ENCODE data around the gene MOSPD2. TPM values are rescaled to one million over a fixed set of nuclear protein-coding genes. Genes with fewer than 3 reads are reported as not detected.

The MOSPD2 gene
- total RNA-seq, 2 experiments from 2014 or later, result 9.1 to 9.6 TPM

DNA sequence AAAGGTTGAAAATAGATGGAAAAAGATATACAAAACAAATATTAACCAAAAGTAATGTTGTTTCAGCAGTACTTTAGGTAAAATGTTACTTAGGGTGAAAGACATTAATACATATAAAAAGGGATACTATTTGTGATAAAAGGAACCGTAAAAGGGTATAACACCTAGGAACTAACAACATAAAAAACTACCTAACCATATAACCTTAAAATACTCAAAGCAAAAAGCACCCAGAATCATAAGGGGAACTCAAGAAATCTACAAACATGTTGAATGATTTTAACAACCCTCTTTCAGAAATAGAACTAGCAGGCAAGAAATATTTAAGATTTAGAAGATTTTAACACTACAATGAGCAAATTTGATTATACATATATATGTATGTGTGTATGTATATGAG, 11.5 kb downstream of the MOSPD2 start:
- Mint-ChIP-seq H3K4me1 (peaks cover 19% of the 10 kb centered on the region), H3K27ac (no peak overlapping the region), H3K4me3 (no peak overlapping the region), H3K9me3 (no peaks in the 10 kb centered on the region), H3K36me3 (peaks cover 13% of the 10 kb centered on the region), H3K27me3 (no peaks in the 10 kb centered on the region)
- no peak for DNase-seq

DNA sequence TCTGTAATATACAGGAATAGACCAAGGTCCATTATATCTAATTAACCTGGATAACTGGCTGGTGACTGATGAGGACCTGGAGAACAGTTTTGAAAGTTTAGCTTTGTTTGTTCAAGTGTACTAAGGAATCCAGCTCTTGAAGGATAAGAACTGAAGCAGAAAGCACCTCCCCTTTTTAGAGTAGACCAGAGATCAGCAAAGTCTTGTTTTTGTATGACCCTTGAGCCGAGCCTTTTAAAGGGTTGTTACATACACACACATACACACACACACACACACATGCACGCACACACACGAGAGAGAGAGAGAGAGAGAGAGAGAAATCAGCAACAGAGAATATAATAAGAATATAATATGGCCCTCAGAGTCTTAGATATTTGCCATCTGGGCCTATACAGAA, 13.0 kb downstream of the MOSPD2 start:
- no peaks in the 10 kb centered on the region for H3K9me3 Mint-ChIP-seq

DNA sequence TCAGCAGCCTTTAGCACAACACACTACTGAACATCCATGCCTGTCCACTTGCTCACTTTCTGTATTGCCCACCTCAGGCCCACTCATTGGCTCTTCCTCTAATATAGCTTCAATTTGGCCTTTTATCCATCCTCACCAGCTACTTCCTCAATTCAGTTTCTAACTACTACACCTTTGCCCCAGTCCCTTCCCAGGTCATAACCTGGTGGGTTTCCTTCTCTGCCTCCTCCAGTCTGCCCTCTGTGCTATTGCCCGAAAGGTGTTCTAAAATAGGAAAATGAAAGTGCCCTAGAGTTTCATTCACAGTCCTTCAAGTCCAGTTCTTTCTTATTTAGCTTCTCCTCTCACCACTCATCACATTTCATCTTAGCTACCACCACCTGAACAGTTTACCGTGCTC, 23.1 kb downstream of the MOSPD2 start:
- Mint-ChIP-seq H3K27me3 (no peaks in the 10 kb centered on the region), H3K4me1 (peaks cover 6% of the 10 kb centered on the region), H3K36me3 (peaks cover 18% of the 10 kb centered on the region), H3K4me3 (no peak overlapping the region), H3K9me3 (no peaks in the 10 kb centered on the region), H3K27ac (no peak overlapping the region)
- DNase-seq, result no peak

More for the DNA sequence above, 13.0 kb downstream of the MOSPD2 start:
- H3K27me3 Mint-ChIP-seq, result no peaks in the 10 kb centered on the region
- no peak overlapping the region for H3K27ac Mint-ChIP-seq
- H3K36me3 Mint-ChIP-seq, result peaks cover 15% of the 10 kb centered on the region
- no peak overlapping the region for H3K4me3 Mint-ChIP-seq
- peaks cover 15% of the 10 kb centered on the region for H3K4me1 Mint-ChIP-seq
- no peak for DNase-seq

DNA sequence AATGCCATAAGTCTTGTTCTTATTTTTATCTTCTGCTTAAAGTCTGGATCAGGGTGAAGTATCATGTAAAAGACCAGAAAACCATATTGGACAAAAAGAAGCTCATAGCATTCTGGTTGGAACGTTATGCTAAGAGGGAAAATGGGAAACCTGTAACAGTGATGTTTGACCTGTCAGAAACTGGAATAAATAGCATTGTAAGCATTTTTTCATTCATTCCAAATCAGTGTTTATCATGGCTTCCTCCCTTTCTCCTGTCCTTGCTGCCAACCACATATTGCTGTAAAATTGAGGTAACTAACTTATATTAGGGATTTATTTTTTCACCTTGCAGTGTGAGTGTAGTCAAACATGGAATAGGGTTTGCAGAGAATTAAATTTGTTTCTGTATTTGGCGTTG, 23.8 kb downstream of the MOSPD2 start:
- Mint-ChIP-seq H3K36me3 (peaks cover 21% of the 10 kb centered on the region), H3K27me3 (no peaks in the 10 kb centered on the region), H3K4me1 (peaks cover 6% of the 10 kb centered on the region), H3K9me3 (no peaks in the 10 kb centered on the region), H3K27ac (no peak overlapping the region), H3K4me3 (no peak overlapping the region)
- no peak for DNase-seq

DNA sequence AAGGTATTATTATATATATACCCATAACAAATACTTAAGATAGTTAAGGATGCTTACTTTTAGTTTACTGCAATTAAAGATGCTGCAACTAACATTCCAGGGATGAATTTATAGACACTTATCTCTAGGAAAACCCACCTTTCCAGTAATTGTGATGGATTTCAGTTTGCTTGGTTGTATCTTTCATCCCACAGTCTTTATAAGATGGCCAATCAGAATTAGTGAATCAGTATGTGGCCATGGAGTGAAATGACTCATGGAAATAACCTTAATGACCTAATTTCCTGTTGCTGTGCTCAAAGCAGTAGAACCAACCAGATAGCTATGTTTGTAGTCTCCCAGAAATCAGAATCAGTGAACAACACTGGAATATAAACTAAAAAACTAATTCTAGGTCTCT, 26.4 kb downstream of the MOSPD2 start:
- Mint-ChIP-seq H3K4me1 (peaks cover 6% of the 10 kb centered on the region), H3K4me3 (no peak overlapping the region), H3K27me3 (no peaks in the 10 kb centered on the region), H3K36me3 (peaks cover 38% of the 10 kb centered on the region), H3K9me3 (peaks cover 5% of the 10 kb centered on the region), H3K27ac (peak overlapping the region; percentile 84)
- no peak for DNase-seq

DNA sequence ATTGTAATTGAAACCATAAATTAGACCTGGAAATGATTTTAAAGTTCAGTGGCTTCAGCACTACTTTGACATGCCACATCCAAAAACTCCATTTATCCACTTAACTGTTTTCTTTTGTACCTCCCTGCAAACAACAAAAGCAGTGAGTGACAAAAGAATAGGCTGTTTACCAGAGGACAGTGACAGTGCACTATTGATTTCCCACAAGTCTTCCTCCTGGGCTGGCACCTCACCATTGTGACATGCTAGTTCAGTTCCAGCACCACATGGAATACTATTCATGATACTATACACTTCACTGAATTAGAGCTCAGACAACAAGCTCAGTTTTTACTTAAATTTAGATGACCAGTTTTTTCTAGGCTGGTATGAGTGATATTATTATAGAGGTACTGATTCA, 29.3 kb downstream of the MOSPD2 start:
- no peak overlapping the region for H3K4me3 Mint-ChIP-seq
- DNase-seq, result no peak

DNA sequence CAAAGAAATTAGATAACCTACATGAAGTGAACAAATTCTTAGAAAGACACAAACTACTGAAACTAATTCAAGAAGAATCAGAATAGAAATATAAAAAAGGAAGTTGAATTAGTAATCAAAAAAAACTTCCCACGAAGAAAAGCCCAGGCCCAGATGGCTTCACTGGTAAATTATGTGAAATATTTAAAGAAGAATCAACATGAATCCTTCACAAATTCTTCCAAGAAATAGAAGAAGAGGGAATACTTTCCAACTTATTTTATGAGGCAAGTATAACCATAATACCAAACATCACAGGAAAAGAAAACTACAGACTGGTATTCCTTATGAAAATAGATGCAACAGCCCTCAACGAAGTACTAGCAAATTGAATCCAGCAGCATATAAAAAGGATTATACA, 30.7 kb downstream of the MOSPD2 start:
- Mint-ChIP-seq H3K4me1 (no peaks in the 10 kb centered on the region), H3K9me3 (peaks cover 6% of the 10 kb centered on the region), H3K36me3 (peaks cover 34% of the 10 kb centered on the region), H3K4me3 (no peak overlapping the region), H3K27ac (no peak overlapping the region), H3K27me3 (no peaks in the 10 kb centered on the region)
- no peak for DNase-seq

More for the DNA sequence above, 29.3 kb downstream of the MOSPD2 start:
- no peak overlapping the region for H3K27ac Mint-ChIP-seq
- peaks cover 6% of the 10 kb centered on the region for H3K9me3 Mint-ChIP-seq
- peaks cover 38% of the 10 kb centered on the region for H3K36me3 Mint-ChIP-seq
- no peaks in the 10 kb centered on the region for H3K4me1 Mint-ChIP-seq
- H3K27me3 Mint-ChIP-seq, result no peaks in the 10 kb centered on the region

DNA sequence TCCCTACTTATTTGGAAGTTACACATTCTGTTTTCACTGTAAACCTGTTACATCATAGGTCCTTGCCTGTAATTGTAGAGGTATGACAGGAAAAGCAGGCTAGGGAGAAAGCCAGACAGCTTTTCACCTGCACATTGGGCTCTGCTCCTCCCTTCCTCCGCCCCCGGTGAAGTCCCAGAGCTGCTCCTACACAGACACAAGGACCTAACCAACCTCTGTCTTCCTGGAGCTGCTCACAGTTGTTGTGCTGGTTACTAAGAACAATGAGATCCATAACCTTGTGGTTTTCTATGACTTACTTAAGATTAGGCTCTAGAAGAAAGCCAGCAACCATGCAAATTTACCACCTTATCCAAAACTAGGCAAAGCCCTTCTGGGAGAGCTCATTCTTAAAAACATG, 40.0 kb downstream of the MOSPD2 start:
- Mint-ChIP-seq H3K36me3 (peaks cover 13% of the 10 kb centered on the region), H3K4me3 (no peak overlapping the region)

DNA sequence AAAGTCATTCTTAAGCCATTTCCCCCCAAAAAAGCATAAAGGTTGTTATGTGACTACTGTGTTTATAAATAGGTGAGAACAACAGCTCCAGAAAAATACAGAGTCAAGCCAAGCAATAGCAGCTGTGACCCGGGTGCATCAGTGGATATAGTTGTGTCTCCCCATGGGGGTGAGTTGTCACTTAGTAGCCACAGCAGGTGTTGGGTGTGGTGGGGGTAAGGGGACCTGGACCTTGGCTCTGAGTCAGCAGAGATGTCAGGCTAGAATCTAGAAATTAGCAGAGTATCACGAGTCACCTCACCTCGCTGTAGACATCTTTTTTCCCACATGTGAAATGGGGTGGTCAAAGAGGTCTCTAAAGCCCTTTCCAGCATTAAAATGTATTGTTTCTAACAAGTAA, 42.4 kb downstream of the MOSPD2 start:
- no peak overlapping the region for H3K27ac Mint-ChIP-seq
- DNase-seq, result no peak
- no peak overlapping the region for H3K4me3 Mint-ChIP-seq
- H3K27me3 Mint-ChIP-seq, result no peaks in the 10 kb centered on the region
- H3K4me1 Mint-ChIP-seq, result peaks cover 2% of the 10 kb centered on the region
- H3K36me3 Mint-ChIP-seq, result peaks cover 17% of the 10 kb centered on the region
- H3K9me3 Mint-ChIP-seq, result no peaks in the 10 kb centered on the region

More for the DNA sequence above, 40.0 kb downstream of the MOSPD2 start:
- Mint-ChIP-seq H3K27me3 (no peaks in the 10 kb centered on the region), H3K27ac (no peak overlapping the region), H3K9me3 (no peaks in the 10 kb centered on the region), H3K4me1 (peaks cover 2% of the 10 kb centered on the region)
- DNase-seq, result no peak

DNA sequence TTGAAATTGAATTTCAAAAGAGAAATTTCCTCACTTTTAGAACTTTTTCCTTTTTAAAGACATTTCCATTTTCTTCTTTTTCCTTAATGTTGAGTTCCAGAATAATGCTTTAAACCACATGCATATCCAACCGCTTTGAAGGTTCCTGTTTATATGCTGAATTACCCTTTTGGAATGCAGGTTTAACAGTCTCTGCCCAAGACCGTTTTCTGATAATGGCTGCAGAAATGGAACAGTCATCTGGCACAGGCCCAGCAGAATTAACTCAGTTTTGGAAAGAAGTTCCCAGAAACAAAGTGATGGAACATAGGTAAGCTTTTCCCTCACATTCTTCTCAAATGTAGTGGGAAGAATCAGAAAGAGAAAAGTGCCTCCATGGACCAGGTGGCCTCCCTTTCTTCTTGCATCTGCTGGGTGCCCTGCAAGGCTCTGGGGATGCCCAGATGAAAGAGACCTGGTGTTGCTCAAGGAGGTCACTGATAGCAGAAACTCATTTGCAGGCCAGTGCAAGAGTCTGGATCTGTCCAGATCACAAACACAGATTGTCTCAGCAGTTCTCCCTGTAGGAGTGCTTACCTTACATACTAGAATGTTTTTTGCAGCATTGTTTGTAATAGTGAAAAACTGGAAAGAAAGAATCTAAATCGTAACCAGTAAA, 42.9 kb downstream of the MOSPD2 start:
- Mint-ChIP-seq H3K36me3 (peaks cover 17% of the 10 kb centered on the region), H3K4me1 (peaks cover 2% of the 10 kb centered on the region), H3K27me3 (no peaks in the 10 kb centered on the region), H3K4me3 (no peak overlapping the region), H3K9me3 (no peaks in the 10 kb centered on the region), H3K27ac (no peak overlapping the region)
- DNase-seq, result no peak

DNA sequence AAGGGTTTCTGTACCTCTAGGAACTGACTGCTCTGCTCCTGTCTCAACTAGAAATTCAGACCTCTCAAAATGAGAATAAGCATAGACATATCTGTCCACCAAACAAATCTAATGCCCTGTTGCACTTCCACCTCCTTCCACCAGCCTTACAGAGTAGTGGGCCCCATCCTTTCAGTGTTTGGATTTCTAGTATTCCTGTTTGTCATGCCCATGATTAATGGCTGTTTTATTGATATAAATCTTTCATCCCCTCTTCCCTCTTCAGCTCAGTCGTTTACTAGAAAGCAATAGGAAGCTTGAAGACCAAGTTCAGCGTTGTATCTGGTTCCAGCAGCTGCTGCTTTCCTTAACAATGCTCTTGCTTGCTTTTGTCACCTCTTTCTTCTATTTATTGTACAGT, 46.2 kb downstream of the MOSPD2 start:
- Mint-ChIP-seq H3K9me3 (no peaks in the 10 kb centered on the region), H3K4me3 (no peak overlapping the region), H3K27me3 (no peaks in the 10 kb centered on the region), H3K4me1 (peaks cover 2% of the 10 kb centered on the region), H3K36me3 (peaks cover 15% of the 10 kb centered on the region), H3K27ac (no peak overlapping the region)
- DNase-seq, result no peak

DNA sequence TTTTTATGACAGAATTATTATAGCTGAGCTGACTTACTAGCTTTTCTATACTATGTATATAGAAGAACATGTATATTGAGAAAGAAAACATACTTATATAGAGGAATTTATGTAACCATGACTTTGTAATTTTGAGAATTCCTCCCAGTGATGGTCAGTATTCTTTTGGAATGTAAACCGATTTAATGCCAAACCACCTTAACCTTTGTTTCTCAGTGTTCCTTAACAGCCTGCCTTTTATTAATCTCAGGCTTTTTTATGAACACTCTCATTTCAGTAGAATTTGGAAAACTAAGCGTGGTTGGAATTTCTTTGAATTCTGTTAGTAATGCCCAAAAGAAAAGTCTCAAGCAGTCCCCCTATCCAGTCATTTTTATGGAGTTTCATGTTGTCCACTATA, 47.0 kb downstream of the MOSPD2 start:
- Mint-ChIP-seq H3K27ac (no peak overlapping the region), H3K36me3 (peaks cover 15% of the 10 kb centered on the region), H3K27me3 (no peaks in the 10 kb centered on the region), H3K4me1 (peaks cover 2% of the 10 kb centered on the region), H3K4me3 (no peak overlapping the region), H3K9me3 (no peaks in the 10 kb centered on the region)
- DNase-seq, result no peak

DNA sequence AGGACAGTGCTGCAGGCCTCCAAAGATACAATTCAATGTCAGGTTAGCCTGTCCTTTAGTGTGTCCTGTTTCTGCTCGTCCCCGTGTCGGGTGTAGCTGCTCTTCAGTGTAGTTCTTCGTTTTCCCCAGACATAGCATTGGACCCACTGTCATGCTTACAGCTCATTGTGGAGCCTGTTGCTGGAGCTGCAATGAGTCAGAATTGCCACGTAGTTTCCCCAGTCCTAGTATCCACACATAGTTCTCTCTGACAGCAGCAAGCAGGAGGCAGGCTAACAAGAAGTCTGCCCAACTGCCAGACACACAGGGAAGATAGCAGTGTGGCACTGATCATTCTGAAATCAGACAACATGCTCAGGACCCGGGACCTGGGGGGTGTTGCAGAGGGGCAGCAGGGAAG, 49.2 kb downstream of the MOSPD2 start:
- H3K27ac Mint-ChIP-seq, result no peak overlapping the region
- no peak overlapping the region for H3K4me3 Mint-ChIP-seq
- H3K36me3 Mint-ChIP-seq, result peaks cover 8% of the 10 kb centered on the region
- H3K4me1 Mint-ChIP-seq, result peaks cover 2% of the 10 kb centered on the region
- no peaks in the 10 kb centered on the region for H3K9me3 Mint-ChIP-seq
- H3K27me3 Mint-ChIP-seq, result no peaks in the 10 kb centered on the region
- DNase-seq, result no peak

DNA sequence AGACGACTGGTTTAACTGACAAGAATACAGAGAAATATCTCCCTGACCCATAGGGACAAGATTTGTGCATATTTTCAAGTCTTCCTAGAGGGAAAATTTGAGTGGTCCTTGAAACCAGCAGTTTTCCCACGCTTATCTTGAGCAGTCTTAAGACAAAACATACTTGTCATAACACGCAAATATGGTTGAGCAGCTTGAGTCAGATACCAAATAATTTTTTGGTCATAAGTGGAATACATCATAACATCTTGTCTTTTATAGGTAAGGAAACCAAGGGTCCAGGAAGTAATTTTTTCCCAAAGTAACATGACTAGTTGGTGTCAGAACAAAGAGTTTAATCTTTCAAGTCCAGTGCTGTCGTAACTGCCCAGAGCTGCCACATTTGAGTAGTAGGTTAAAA, 50.5 kb downstream of the MOSPD2 start:
- no peaks in the 10 kb centered on the region for H3K9me3 Mint-ChIP-seq
- H3K36me3 Mint-ChIP-seq, result peaks cover 5% of the 10 kb centered on the region
- no peak for DNase-seq
- peaks cover 4% of the 10 kb centered on the region for H3K27me3 Mint-ChIP-seq
- no peak overlapping the region for H3K27ac Mint-ChIP-seq
- peaks cover 2% of the 10 kb centered on the region for H3K4me1 Mint-ChIP-seq
- H3K4me3 Mint-ChIP-seq, result no peak overlapping the region

DNA sequence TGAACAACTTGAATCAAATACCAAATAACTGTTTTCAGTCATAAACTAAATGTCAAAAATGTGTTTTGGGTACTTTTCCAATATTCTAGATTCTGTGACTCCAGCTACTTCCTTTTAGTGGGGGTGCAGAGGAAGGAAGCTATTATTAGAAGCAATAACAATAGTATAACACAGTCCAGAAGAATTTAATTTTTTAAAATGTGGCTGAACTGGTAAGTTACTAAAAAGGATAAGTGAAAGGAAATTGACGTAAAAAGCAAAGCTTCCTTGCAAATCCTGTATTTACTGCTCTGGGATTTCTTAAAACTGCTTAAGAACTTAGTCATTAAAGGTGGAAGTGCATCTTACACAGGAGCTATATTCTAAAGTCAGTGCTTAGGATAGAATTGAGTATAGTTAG, 53.2 kb downstream of the MOSPD2 start:
- Mint-ChIP-seq H3K9me3 (no peaks in the 10 kb centered on the region), H3K4me1 (peaks cover 2% of the 10 kb centered on the region), H3K36me3 (no peaks in the 10 kb centered on the region), H3K27me3 (peaks cover 4% of the 10 kb centered on the region), H3K27ac (no peak overlapping the region), H3K4me3 (no peak overlapping the region)
- no peak for DNase-seq

DNA sequence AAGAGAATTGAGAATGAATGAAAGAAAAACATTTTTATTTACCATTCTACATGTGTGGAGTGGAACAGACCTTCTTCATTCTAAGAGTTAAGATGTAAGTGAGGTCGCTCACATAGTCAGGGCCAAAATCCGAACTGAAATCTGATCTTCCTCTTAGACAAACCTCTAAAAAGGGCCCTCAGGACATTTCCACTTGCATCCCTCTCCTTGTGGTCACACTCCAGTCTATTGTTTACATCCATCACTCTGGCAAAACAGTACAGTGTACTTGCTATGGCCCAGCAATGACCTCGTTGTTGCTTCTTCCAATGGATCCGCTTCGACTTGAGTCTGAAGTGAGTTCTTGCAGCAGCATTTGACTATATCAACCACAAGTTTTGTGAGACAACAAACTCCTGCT, 54.2 kb downstream of the MOSPD2 start:
- Mint-ChIP-seq H3K4me3 (no peak overlapping the region), H3K36me3 (no peaks in the 10 kb centered on the region), H3K4me1 (peaks cover 2% of the 10 kb centered on the region), H3K9me3 (no peaks in the 10 kb centered on the region), H3K27me3 (peaks cover 4% of the 10 kb centered on the region), H3K27ac (no peak overlapping the region)
- no peak for DNase-seq
